G401.6 (cell line): Measurements from ENCODE around the gene HDAC4.

Experiments used
- FAIRE-seq: peaks from 2 replicates; lab custom pipeline; 2012; peaks lifted over from hg19 to GRCh38; lab: Jason Lieb, UNC

The HDAC4 gene

DNA sequence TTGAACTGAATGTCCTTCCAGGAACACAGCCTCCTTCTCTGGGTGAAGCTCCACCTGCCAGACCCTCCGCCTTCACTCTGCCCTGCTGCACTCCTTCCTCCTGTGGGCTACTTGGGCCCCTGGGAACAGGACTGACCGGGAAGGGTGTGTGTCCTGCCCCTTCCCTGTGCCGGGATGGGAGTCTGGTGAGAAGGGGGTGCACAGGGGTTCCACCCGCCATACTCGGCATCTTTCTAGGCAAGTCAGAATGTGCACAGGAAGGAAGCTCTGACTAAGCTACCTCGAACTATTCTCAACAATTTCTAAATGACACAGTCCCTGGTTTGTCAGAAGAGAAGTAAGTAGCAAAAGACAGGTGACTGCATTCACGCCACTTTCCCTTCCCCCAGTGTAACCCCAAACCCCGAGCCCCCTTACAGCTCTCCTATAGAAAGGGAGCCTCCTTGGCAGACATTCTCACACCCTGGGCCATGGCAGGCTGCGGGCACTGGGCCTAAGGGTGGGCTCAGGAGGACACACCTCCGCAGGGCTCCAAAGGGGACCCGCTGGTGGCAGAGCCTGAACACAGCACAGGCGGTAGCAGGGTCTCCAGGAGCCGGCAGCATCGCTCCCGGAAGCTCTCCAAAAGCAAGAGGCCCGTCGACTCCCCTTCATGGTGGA, 184.1 kb downstream of the HDAC4 start:
- FAIRE-seq = no peak

DNA sequence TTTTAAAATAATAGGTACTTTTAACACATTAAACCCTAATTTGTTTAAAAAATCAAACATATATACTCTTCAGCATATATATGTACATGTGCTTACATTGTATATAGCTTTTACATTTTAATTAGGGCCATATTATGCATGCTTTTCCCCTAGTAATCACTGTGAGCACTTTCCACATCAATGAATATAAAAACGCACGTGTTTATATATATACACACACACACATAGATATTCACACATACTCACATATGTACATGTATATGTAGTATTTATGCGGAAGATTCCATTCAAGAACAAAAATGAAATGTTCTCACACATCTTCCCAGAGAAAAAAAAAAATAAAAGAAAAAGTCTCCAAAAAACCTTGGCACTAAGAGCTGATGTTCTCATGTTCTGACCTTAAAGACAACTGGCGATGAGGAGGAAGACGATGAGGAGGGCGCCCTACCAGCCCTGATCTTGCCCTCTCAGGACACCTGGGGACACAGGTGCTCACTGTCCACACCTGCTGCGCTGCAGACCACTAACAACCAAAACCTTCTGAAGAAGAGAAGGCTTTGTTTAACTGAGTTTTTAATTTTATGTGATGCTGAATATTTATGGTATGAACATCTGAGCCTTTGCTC, 184.7 kb downstream of the HDAC4 start:
- no peak for FAIRE-seq

DNA sequence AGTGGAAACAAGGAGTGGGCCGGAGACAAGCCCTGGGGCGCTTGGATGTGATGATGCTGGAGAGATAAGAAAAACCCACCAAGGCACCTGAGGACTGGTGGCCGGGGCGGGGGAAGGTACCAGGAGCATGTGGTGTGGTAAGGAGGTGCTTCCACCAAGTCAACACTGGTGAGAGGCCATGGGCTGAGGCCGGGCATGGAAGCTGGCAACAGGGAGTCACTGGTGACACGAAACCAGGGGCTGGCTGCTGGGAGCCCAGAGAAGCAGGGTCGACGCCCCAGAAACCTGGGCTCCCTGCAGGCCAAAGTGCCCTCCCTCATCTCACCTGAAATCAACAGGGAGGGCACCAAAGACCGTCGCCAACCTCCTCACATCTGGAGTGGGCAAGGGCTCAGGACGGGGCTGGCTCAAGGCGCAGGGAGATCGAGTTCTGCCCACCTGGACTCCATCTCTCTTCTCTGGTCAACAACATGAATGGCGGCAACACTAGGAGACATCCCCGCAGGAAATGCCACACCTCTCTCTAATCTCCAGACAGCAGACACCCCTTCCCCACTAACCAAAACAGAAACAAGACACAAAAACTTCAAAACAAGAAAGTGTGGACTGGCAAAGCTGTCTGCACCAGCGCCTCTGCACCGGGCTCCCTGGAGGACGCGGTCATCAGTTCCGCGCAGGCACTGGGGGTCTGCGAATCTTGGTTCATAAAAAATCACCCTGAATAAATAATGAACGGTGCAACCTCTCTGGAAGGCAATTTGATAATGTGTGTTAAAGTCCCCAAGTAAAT, 185.5 kb downstream of the HDAC4 start:
- no peak for FAIRE-seq

DNA sequence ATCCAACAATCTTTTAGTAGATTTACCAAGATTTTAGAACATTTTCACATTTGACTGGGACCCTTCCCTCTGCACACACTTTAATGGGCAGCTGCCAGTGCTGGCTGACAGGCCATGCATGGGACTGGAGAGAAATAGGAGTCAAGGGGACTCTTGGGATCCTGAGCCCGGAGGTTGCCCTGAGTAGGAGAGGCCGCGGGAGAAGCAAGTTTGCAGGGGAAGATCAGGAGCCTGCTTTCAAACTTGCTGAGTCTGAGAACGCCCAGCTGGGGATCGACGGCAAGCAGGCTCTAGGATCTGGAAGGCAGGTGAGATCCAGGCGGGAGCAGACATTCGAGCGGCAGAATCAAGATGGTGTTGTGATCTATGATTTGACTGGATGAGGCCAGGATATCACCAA, 186.1 kb downstream of the HDAC4 start:
- FAIRE-seq = no peak

DNA sequence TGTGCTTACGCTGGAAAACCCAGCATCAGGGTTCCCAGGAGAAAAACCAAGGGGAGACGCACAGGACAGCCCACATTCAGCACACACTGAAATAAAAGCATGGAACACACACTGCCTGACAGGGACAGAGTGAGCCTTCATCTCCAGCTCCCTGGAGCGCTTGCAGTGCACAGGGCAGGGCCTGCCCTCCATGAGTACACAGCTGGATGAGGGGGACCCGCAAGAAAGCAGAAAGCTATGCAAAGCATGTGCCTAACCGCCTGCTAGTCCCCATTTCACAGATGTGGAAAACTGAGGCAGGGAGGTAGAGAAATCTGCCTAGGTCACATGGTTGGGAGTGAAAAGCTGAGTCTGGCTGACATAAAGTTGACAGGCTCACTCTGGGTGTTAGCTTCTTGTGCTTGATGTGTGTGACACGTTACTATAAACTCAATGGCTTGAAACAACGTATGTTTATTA, 187.1 kb downstream of the HDAC4 start:
- no peak for FAIRE-seq

DNA sequence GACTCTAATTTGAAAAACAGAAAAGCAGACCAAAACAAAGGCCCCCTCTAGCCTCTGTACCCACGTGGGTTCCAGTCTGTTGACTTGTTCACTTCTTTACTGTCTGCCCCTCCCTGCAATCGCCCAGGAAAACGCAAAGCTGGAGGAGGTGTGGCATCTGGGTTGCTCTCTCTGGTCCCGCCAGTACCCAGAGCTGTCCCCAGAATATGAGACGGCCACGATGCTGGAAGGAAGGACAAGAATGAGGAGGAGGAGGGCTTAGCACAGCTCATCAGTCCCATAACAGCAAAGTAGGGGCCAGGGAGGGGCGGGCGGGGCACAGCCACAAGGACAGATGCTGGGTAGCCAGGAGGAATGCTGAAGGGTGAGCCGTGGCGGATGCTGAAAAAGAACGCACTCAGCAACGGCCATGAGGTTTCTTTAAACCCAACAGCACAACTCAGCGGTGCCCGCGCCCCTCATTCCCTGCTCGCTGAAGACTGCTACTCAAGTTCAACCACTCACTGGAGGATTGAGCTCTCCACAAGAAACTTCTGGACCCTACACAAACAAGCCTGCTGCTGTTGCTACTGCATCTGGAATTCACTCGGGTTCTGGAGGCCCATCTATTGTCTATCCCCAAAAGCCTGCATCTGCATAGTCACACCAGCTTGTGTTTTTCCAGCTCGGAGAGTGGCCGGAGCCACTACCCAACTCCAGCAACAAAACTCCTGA, 187.7 kb downstream of the HDAC4 start:
- no peak for FAIRE-seq

DNA sequence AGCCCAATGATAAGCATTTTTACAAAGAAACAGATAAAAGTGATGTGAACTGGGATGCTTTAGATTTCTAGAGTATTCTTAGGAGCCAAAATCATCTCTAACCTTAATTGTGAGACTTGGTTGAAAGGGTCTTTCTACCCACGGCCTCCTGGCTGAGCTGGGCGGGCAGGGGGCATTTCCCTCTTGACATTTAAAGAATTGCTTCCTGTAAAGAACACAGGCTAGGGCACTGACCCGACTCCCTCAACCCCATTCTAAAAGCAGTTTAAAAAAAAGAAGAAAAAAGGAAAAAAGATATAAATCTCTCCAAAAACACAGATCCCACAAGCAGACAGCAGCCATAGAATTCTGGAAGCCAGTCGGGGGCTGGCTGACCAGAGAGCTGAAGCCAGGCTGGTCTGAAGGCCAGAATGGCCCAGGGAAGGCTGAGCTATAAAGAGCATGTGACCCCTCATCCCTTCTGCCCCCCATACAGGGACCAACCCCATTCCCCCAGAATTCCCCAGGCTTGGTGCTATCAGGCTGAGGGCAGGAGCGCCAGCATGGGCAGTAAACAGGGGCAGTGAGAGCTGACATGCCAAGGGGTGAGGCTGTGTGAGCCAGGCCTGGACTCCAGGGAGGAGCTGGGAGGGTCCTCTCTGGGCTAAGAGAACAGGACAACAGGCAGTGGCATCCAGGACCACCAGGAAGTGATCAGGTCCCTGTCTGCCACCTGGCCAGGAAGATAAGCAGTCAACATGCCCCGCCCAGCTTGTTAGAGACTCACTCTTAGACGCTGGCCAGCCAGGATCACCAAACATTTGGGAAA, 188.5 kb downstream of the HDAC4 start:
- FAIRE-seq = no peak

DNA sequence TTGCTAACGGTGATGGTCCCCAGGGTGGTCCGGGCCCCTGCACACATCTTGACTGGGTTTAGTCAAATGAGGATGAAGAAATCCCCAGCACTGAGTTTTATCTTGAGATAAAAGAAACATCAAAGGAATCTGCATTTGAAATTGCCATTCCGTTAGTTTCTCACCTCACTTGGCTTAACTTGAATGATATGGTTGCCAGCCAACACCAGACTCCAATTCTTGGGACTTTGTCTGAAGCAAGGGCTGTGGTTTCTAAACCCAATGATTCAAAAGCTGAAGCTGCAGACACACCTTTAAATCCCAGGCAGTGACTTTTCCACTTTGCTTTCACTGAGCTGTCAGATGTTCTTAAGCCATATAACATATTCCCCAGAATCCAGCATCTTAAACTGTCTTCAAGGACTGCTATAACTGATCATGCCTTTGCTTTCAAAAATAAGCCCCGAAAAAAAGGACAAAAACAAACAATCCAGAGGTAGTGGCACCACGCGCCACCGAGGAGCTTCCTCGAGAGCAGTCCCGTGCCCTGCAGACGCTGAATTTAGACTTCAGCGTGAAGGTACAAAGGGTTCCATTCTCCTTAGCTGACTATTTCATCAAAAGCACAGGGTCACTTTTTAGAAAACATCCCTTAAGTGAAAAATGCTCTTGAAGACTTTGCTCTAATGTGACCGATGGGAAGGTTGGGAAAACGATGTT, 189.3 kb downstream of the HDAC4 start:
- no peak for FAIRE-seq

DNA sequence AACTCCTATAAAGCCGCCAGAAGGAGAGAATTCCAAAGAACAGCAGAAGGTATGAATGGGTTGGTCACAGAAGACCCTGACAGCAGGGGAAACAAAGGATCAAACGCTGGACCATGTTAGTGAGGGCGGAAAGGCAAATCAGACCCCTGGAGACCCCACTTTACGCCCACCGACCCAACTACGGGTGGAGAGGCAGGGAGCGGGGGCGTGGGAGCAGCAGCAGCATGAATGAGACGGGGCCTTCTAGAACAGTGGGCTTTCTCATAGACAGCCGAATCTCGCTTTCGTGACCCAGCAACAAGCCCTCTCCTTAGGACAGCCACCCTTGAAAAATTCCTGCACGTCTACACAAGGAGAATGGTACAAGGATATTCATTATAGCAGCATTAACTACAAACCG, 191.0 kb downstream of the HDAC4 start:
- FAIRE-seq = no peak

DNA sequence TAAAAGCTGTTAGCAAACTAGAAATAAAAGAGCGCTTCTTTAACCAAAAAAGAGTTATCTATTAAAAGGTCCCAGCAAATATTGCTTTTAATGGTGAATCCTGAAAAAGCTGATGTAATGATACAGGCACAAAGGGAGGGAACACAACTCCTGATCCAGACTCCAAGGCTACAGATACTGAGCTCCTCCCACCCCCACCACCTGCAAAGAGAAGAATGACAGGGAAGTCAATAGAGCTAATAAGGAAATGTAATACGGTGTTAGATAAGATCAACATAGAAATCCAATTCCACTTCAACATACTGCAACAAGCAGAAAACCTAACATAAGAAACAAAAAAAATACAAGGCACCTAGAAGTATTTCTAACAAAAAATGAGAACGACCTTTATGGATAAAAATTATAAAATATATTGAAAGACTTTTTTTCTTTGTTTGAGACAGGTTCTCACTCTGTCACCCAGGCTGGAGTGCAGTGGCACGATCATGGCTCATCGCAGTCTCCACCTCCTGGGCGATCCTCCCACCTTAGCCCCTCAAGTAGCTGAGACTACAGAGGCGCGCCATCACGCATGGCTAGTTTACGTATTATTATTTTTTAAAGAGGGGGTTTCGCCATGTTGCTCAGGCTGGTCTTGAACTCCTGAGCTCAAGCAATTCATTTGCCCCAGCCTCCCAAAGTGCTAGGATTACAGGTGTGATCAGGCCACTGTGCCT, 192.2 kb downstream of the HDAC4 start:
- no peak for FAIRE-seq

DNA sequence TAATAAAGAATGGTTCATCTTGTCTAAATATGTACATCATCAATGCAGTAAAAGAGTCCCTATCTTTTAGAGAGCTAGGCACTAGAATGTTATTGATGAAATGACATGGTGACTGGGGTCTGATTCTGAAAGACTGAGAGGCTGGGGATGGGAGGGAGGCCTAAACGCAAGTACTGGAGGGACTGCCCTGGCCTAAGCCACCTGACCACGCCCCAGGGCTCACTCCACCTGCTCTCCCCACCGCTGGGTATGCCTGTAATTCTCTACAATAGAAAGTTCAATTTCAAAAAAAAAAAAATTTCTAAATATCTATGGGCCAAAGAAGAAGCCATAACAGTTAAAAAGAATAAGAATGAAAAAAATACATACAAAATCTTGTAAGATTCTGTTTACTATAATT, 194.0 kb downstream of the HDAC4 start:
- FAIRE-seq = no peak

DNA sequence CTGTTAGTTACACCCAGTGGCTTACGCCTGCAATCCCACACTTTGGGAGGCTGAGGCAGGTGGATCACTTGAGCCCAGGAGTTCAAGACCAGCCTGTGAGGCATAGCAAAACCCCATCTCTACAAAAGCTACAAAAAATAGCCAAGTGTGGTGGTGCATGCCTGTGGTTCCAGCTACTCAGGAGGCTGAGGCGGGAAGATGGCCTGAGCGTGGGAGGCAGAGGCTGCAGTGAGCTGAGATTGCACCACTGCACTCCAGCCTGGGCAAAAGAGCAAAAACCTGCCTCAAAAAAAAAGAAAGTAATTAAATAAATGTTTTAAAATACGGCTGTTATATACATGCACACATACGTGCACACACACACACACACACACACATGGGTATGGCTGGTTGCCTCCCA, 194.8 kb downstream of the HDAC4 start:
- FAIRE-seq = no peak

DNA sequence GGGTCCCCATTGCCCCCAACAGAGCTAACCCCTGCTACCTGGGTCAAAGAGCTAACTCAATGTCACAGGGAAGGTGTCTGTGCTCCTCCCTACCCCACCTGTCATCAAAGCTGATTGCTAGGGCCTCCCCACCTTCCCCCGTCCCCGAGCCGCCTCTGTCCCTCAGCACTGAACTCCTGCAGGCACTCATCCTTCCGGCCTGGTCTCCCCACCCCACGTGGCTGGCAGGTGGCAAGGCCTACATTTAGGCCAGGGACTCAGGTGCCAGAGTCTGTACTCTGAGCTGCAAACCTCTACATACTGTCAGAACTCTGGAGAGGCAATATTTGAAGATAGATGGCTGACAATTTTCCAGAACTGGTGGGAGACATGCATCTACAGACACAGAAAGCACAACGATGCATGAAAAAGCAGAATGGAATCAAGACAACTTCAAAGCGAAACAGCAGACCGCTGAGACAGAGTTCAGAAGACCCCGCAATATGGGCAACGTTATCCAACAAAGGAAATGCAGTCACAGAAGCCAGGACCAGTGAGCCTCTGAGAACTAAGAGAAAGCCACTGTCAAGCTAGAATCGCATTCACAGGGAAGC, 195.8 kb downstream of the HDAC4 start:
- no peak for FAIRE-seq

DNA sequence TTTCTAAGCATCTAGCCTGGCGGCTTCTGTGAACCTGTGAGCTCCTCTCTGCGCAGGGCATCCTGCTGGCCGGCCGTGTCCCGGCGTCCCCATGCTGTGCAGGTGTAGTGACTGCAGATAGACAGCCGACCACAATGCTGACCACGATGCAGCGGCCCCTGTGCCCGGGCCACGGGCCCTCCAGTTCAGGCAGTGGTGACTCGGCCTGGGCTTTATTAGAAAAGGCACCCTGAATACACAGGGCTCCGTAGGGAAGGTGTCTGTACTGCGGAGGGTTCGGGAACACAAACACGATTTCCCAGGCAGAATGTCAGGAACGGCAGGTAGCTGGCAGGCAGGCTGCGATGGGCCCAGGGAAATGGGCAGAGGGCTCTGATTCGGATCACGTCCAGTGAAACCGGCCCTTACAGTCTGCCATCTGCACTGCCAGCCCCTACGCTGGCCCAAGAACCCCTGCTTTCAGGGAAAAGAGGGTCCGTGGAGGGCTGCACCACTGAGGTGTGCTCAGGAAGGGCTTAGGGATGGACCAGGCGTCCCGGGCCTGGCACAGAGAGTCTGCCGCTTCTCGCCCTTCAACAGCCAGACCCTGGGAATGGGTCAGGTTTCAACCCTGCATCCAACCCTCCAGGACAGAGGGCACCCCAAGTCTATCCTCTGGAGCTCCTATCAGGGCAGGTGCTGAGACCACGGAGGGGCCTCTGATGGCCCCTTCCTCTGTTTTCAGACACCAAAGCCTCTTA, 196.5 kb downstream of the HDAC4 start:
- FAIRE-seq = no peak

DNA sequence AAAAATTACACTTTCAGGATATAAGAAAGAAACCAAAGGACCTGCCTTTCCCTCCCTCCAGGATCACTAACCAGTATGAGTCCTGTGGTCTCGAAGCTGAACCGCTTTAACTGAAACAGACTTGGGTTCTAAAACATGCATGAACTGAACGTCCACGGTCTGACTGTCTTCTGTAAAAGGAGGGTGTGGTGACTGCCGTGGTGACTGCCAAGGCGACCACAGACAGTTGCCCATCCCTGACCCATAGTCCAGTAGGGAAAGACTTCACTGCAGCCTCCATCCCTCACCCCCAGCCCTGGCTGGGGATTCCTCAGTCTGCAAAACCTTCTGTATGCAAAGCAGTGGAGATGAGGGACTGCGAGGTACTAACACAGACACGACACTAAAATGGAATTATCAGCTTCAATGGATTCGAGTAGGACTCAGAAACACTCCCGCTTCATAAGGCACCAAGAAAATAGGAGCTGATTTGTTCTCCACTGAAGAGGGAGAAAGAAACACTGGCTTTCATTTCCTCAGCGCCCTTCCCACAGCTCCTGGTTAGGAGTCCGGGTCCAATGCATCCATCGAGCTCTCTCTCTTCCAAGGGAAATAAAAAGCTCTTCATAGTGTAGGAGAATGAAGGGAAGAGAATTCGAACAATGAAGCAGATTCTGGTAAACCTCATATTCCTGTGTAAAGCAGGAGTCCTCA, 197.2 kb downstream of the HDAC4 start:
- no peak for FAIRE-seq

DNA sequence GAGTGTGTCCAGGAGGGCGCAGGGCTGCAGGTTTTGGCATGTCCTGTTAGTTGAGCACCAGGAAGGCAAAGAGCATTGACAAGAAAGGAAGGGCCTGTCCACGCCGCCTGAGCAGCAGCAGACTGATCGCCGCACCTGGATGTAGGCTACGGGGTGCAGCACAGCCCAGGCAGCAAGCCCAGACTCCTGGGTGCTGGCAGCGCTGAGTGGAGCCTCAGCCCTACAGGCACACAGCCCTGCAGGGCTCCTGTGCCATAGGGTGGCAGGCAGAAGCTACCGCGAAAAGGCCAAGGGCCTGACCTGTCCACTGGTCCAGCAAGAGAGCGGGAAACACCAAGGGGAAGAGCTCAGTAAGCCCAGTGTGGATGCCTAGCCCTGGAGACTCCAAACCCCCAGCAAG, 198.0 kb downstream of the HDAC4 start:
- FAIRE-seq = no peak

DNA sequence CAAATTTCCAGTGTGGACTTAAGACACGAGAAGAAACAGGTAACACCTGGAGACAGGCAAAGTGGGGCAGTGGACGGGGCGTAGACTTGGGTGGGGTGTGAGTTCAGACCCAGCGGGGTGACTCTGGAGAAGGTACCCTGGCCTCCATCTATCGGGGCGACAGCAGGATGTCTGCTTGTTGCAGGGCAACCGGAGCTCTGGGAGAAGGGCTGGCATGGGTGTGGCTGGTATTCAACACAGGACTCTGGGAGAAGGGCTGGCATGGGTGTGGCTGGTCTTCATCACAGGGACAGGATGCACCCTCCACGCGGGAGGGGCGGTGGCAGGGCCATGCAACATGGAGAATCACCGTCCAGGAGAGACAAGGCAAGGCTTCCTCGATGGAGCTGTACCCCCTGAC, 198.5 kb downstream of the HDAC4 start:
- FAIRE-seq = no peak

DNA sequence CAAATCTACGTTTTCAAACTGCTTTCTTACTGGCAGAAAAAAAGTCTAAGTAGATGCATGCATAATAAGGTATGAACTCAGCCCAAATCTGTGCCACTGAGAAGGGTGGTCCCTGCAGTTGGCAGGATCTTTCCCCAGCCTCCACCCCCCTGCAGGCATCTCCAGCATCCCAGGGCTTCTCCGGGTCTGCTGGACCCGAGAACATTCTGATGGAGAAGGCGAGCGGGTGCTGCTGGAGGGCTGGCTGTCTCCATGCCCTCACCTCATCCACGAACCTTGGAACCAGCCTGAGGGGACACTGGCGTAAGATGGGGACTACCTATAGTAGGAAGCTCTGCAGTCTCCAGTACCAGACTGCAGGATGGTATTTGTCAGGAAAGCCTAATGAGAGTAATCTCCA, 198.9 kb downstream of the HDAC4 start:
- no peak for FAIRE-seq

DNA sequence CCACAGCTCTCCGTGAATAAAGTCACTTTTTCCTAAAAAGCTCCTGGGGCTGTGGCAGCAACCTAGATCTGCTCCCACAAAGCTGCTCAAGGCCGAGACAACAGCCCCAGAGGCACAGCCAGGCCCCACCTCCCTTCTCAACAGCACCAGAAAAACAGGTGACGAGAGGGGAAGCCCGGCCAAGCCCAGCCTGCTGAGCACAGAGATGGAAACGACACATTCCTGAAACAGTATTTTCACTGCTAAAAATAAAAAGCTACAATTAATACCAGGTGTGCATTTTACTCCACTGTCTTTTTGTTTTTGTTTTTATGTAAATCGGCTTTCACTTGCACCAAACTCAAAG, 199.3 kb downstream of the HDAC4 start:
- no peak for FAIRE-seq
